ENCODE results near the gene CREB3L2.

- no peak for TF ChIP-seq ZNF570 (CRISPR knock-in tag; IDR thresholded peaks at IDR 0.05; ENCODE audit: borderline replicate concordance)
- no peak for TF ChIP-seq TAF1 (CRISPR knock-in tag; IDR thresholded peaks at IDR 0.05)
Measured at GRCh38 chr7:137886746-137887145, 115.1 kb downstream of the CREB3L2 start.
